Measurements from ENCODE around the gene FUT3. TPM values are rescaled to one million over a fixed set of nuclear protein-coding genes. Genes with fewer than 3 reads are reported as not detected.
A peak's percentile ranks its signal among the peaks of the same experiment; 100 is the strongest.

The FUT3 gene
- total and polyA plus RNA-seq, 4 donors, result 0.25 to 0.47 (median 0.27) TPM; not detected in 1

DNA sequence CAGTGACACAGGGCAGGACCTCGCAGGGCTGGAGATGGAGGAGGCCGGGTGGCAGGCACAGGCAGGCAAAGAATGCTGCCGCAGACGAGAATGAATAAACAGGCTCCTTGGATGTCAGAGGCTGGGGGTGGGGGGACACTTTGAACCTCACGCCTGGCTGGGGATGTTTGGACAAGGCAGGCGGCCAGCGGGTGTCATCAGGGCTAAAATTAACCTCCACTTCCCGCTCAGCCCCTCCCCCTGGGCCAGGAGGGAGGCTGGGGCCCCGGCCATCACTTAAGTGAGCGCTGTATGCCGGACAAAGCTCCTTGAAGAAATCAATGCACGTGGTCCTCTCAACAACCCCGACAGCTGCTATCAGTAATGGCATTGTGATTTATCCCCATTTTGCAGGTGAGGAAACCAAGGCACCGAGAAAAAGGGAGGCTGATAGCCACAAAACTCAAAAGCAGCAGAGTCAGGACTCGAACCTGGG is 29.4 kb upstream of the FUT3 start:
- Histone ChIP-seq H3K27ac (ENCODE audit: low read depth in 1 of 2, low read length in 2 of 2) (peak overlapping the region; percentile 53 to 76), H3K27me3 (ENCODE audit: control insufficient read depth in 4 of 4, insufficient read depth in 4 of 4, low read length in 3 of 4) (no peaks in the 10 kb centered on the region), H3K36me3 (ENCODE audit: control insufficient read depth in 4 of 4, insufficient read depth in 3 of 4, low read depth in 1 of 4, low read length in 3 of 4) (no peaks in the 10 kb centered on the region), H3K4me3 (ENCODE audit: low read depth in 1 of 3, low read length in 3 of 3) (no peak overlapping the region), H3K9me3 (ENCODE audit: control insufficient read depth in 4 of 4, low read length in 3 of 4) (no peaks in the 10 kb centered on the region), H3K4me1 (ENCODE audit: control insufficient read depth in 4 of 4, insufficient read depth in 4 of 4, low read length in 3 of 4) (peaks cover 10 to 23% (median 14%) of the 10 kb centered on the region in 4 donors), H3K9ac (ENCODE audit: low read depth in 1 of 2, low read length in 2 of 2) (peak overlapping the region in 1 of 2 donors; percentile 58)
- DNase-seq (ENCODE audit: low spot score), result peak; percentile 71
- TF ChIP-seq YY1 (IDR thresholded peaks at IDR 0.05) (peak; percentile 7), NR2F2 (IDR thresholded peaks at IDR 0.05) (peak; percentile 47), HNF4A (conservative IDR thresholded peaks at IDR 0.05) (peak; percentile 80 to 86), HNF4G (IDR thresholded peaks at IDR 0.05) (peak; percentile 75), SP1 (IDR thresholded peaks at IDR 0.05) (peak; percentile 72), EGR1 (IDR thresholded peaks at IDR 0.05; ENCODE audit: low read depth in 2 of 2) (peak in 1 of 2 donors; percentile 49), TAF1 (conservative IDR thresholded peaks at IDR 0.05) (no peak), JUND (IDR thresholded peaks at IDR 0.05) (peak; percentile 63 to 73), RXRA (IDR thresholded peaks at IDR 0.05) (peak; percentile 75 to 79), FOXA1 (IDR thresholded peaks at IDR 0.05) (no peak), GABPA (IDR thresholded peaks at IDR 0.05 in 1 of 2, conservative IDR thresholded peaks at IDR 0.05 in 1 of 2) (no peak), FOXA2 (IDR thresholded peaks at IDR 0.05) (peak; percentile 44), RAD21 (IDR thresholded peaks at IDR 0.05) (peak; percentile 35 to 59)
- TF ChIP-seq, protein P1, sequence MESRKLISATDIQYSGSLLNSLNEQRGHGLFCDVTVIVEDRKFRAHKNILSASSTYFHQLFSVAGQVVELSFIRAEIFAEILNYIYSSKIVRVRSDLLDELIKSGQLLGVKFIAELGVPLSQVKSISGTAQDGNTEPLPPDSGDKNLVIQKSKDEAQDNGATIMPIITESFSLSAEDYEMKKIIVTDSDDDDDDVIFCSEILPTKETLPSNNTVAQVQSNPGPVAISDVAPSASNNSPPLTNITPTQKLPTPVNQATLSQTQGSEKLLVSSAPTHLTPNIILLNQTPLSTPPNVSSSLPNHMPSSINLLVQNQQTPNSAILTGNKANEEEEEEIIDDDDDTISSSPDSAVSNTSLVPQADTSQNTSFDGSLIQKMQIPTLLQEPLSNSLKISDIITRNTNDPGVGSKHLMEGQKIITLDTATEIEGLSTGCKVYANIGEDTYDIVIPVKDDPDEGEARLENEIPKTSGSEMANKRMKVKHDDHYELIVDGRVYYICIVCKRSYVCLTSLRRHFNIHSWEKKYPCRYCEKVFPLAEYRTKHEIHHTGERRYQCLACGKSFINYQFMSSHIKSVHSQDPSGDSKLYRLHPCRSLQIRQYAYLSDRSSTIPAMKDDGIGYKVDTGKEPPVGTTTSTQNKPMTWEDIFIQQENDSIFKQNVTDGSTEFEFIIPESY (IDR thresholded peaks at IDR 0.05), result peak; percentile 45
- TF ChIP-seq, protein P2, sequence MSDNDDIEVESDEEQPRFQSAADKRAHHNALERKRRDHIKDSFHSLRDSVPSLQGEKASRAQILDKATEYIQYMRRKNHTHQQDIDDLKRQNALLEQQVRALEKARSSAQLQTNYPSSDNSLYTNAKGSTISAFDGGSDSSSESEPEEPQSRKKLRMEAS (IDR thresholded peaks at IDR 0.05), result peak; percentile 63
- TF ChIP-seq, protein P3, sequence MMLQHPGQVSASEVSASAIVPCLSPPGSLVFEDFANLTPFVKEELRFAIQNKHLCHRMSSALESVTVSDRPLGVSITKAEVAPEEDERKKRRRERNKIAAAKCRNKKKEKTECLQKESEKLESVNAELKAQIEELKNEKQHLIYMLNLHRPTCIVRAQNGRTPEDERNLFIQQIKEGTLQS (IDR thresholded peaks at IDR 0.05), result no peak
- TF ChIP-seq, protein P4, sequence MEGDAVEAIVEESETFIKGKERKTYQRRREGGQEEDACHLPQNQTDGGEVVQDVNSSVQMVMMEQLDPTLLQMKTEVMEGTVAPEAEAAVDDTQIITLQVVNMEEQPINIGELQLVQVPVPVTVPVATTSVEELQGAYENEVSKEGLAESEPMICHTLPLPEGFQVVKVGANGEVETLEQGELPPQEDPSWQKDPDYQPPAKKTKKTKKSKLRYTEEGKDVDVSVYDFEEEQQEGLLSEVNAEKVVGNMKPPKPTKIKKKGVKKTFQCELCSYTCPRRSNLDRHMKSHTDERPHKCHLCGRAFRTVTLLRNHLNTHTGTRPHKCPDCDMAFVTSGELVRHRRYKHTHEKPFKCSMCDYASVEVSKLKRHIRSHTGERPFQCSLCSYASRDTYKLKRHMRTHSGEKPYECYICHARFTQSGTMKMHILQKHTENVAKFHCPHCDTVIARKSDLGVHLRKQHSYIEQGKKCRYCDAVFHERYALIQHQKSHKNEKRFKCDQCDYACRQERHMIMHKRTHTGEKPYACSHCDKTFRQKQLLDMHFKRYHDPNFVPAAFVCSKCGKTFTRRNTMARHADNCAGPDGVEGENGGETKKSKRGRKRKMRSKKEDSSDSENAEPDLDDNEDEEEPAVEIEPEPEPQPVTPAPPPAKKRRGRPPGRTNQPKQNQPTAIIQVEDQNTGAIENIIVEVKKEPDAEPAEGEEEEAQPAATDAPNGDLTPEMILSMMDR (IDR thresholded peaks at IDR 0.05; ENCODE audit: low read depth, low read length, missing input control), result no peak
- TF ChIP-seq, protein P5, sequence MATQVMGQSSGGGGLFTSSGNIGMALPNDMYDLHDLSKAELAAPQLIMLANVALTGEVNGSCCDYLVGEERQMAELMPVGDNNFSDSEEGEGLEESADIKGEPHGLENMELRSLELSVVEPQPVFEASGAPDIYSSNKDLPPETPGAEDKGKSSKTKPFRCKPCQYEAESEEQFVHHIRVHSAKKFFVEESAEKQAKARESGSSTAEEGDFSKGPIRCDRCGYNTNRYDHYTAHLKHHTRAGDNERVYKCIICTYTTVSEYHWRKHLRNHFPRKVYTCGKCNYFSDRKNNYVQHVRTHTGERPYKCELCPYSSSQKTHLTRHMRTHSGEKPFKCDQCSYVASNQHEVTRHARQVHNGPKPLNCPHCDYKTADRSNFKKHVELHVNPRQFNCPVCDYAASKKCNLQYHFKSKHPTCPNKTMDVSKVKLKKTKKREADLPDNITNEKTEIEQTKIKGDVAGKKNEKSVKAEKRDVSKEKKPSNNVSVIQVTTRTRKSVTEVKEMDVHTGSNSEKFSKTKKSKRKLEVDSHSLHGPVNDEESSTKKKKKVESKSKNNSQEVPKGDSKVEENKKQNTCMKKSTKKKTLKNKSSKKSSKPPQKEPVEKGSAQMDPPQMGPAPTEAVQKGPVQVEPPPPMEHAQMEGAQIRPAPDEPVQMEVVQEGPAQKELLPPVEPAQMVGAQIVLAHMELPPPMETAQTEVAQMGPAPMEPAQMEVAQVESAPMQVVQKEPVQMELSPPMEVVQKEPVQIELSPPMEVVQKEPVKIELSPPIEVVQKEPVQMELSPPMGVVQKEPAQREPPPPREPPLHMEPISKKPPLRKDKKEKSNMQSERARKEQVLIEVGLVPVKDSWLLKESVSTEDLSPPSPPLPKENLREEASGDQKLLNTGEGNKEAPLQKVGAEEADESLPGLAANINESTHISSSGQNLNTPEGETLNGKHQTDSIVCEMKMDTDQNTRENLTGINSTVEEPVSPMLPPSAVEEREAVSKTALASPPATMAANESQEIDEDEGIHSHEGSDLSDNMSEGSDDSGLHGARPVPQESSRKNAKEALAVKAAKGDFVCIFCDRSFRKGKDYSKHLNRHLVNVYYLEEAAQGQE (IDR thresholded peaks at IDR 0.05), result peak; percentile 57
- 14% methylated on average over 15 of the region's 15 CpGs for WGBS
